OCI-LY3 (cell line): Measurements from ENCODE around the gene ST8SIA2.

ENCODE experiments used
- H2AFZ ChIP-seq: fragments of 200-600, 300-600 bp; shearing (Covaris generic); 2 replicates; pipeline ENCODE4 v1.6.0; 2014; ENCODE audit warnings: antibody characterized with exemption, low read depth, low read length
- H3K27ac ChIP-seq: fragments of 200-600, 300-600 bp; sonication (generic); 2 replicates; pipeline ENCODE4 v1.5.1; 2014; ENCODE audit warnings: mild to moderate bottlenecking, low read length, moderate library complexity, mixed read lengths
- H3K27me3 ChIP-seq: fragments of 200-600, 300-600 bp; sonication (generic); 2 replicates; pipeline ENCODE4 v1.6.1; 2014; ENCODE audit warnings: low read depth, low read length, mixed read lengths
- H3K36me3 ChIP-seq: fragments of 200-600, 300-600 bp; sonication (generic); replicated peaks from 2 replicates; pipeline ENCODE3; 2014; ENCODE audit warnings: low read depth, low read length, mixed read lengths
- H3K4me1 ChIP-seq: fragments of 300-600, 200-600 bp; sonication (generic); 2 replicates; pipeline ENCODE4 v1.6.1; 2014; ENCODE audit warnings: low read length, mixed read lengths
- H3K4me2 ChIP-seq: fragments of 200-600, 300-600 bp; sonication (generic); 2 replicates; pipeline ENCODE4 v1.6.1; 2014; ENCODE audit warnings: low read length, mixed read lengths
- H3K4me3 ChIP-seq: fragments of 300-600, 200-600 bp; sonication (generic); 2 replicates; pipeline ENCODE4 v1.5.1; 2014; ENCODE audit warnings: antibody characterized with exemption, mild to moderate bottlenecking, low read length, moderate library complexity
- H3K79me2 ChIP-seq: fragments of 300-600, 200-600 bp; shearing (Covaris generic); 2 replicates; pipeline ENCODE4 v1.6.1; 2014; ENCODE audit warnings: mild to moderate bottlenecking, low read length, mixed read lengths
- H3K9ac ChIP-seq: fragments of 300-600, 200-600 bp; shearing (Covaris generic); 2 replicates; pipeline ENCODE4 v1.6.0; 2014; ENCODE audit warnings: mild to moderate bottlenecking, low read length, moderate library complexity
- H3K9me3 ChIP-seq: fragments of 200-600, 300-600 bp; shearing (Covaris generic); 2 replicates; pipeline ENCODE4 v1.6.1; 2014; ENCODE audit warnings: low read length, mixed read lengths; ENCODE audit not compliant: insufficient read depth
- H4K20me1 ChIP-seq: fragments of 200-600, 300-600 bp; sonication (generic); 2 replicates; pipeline ENCODE4 v1.6.1; 2016; ENCODE audit warnings: low read length, mixed read lengths; ENCODE audit not compliant: insufficient read depth
- CTCF ChIP-seq: fragments of 200-600, 300-600 bp; sonication (generic); IDR thresholded peaks from 2 replicates; pipeline ENCODE4 v1.5.1; 2014; ENCODE audit warnings: antibody characterized with exemption, low read length, low read depth
- EZH2phosphoT487 ChIP-seq: fragments of 200-600 bp; shearing (Covaris generic); IDR thresholded peaks from 2 replicates; pipeline ENCODE4 v1.6.1; 2018; ENCODE audit warnings: antibody characterized with exemption, mixed run types, low read depth

ST8SIA2 gene

GRCh38 chr15:92418864-92419263, 25.2 kb downstream of the ST8SIA2 start:
- no peak overlapping the region for H3K4me2 ChIP-seq
- H3K27me3 ChIP-seq, result peaks cover 51% of the 10 kb centered on the region
- TF ChIP-seq CTCF (no peak), EZH2phosphoT487 (no peak)
- H3K4me1 ChIP-seq, result no peaks in the 10 kb centered on the region
- H3K79me2 ChIP-seq, result no peaks in the 10 kb centered on the region
- no peaks in the 10 kb centered on the region for H3K36me3 ChIP-seq
- no peak overlapping the region for H2AFZ ChIP-seq
- no peaks in the 10 kb centered on the region for H3K9me3 ChIP-seq
- H4K20me1 ChIP-seq, result no peaks in the 10 kb centered on the region
- H3K4me3 ChIP-seq, result no peak overlapping the region
- H3K27ac ChIP-seq, result no peak overlapping the region
- H3K9ac ChIP-seq, result no peak overlapping the region

- no peak overlapping the region for H3K9ac ChIP-seq
- H3K36me3 ChIP-seq, result no peaks in the 10 kb centered on the region
- H3K79me2 ChIP-seq, result no peaks in the 10 kb centered on the region
- H3K27ac ChIP-seq, result no peak overlapping the region
- no peaks in the 10 kb centered on the region for H4K20me1 ChIP-seq
- H3K9me3 ChIP-seq, result no peaks in the 10 kb centered on the region
- no peaks in the 10 kb centered on the region for H3K4me1 ChIP-seq
- H3K4me3 ChIP-seq, result no peak overlapping the region
- H3K27me3 ChIP-seq, result peaks cover 35% of the 10 kb centered on the region
- TF ChIP-seq CTCF (no peak), EZH2phosphoT487 (no peak)
- H3K4me2 ChIP-seq, result no peak overlapping the region
- H2AFZ ChIP-seq, result no peak overlapping the region
Measured at GRCh38 chr15:92421976-92422375, 28.3 kb downstream of the ST8SIA2 start.

GRCh38 chr15:92425578-92426225, 32.0 kb downstream of the ST8SIA2 start:
- Histone ChIP-seq H3K4me1 (no peaks in the 10 kb centered on the region), H3K27ac (no peak overlapping the region), H3K79me2 (no peaks in the 10 kb centered on the region), H3K4me2 (no peak overlapping the region), H3K9me3 (no peaks in the 10 kb centered on the region), H4K20me1 (no peaks in the 10 kb centered on the region), H3K36me3 (no peaks in the 10 kb centered on the region), H3K27me3 (peaks cover 50% of the 10 kb centered on the region), H3K4me3 (no peak overlapping the region), H3K9ac (no peak overlapping the region), H2AFZ (no peak overlapping the region)
- no peak for TF ChIP-seq CTCF
- no peak for TF ChIP-seq EZH2phosphoT487

- Histone ChIP-seq H3K9ac (no peak overlapping the region), H3K4me1 (no peaks in the 10 kb centered on the region), H3K4me3 (no peak overlapping the region), H3K36me3 (no peaks in the 10 kb centered on the region), H3K79me2 (no peaks in the 10 kb centered on the region), H4K20me1 (no peaks in the 10 kb centered on the region), H3K27me3 (peaks cover 59% of the 10 kb centered on the region), H3K9me3 (no peaks in the 10 kb centered on the region), H3K27ac (no peak overlapping the region), H2AFZ (no peak overlapping the region), H3K4me2 (no peak overlapping the region)
- TF ChIP-seq CTCF, result no peak
- no peak for TF ChIP-seq EZH2phosphoT487
Measured at GRCh38 chr15:92429378-92430068, 35.8 kb downstream of the ST8SIA2 start.
